Myometrial cell (primary cell): ENCODE measurements around the gene CCL15. TPM values are rescaled to one million over a fixed set of nuclear protein-coding genes. Genes with fewer than 3 reads are reported as not detected.

Source experiments
- total RNA-seq: library from RNA; depleted of rRNA; stranded (reverse); fragments of >200 nt; gene quantifications from 2 replicates; pipeline ENCODE4 v1.2.3, GENCODE V29; 2015

Gene CCL15
- total RNA-seq: not detected in 2 replicates

GRCh38 chr17:36001110-36001771 lies at the start of gene CCL15:
Gene CCL15, minus strand, starts transcription at chr17:36001553. Its CDS starts 61 bp downstream, at chr17:36001492.

GRCh38 chr17:36017799-36018198 lies 16.4 kb upstream of the CCL15 start, which contains the start of gene CCL23:
Gene CCL23, minus strand, starts transcription at chr17:36017972. Its CDS starts 75 bp downstream, at chr17:36017897.

GRCh38 chr17:35986643-35987042 lies 14.7 kb downstream of the CCL15 start, which contains the start of gene CCL14:
Gene CCL14, minus strand, starts transcription at chr17:35986729. Its CDS starts 80 bp downstream, at chr17:35986649.

GRCh38 chr17:35981246-35981645 lies 20.1 kb downstream of the CCL15 start, which contains the start of gene CCL16:
Gene CCL16, minus strand, starts transcription at chr17:35981497. Its CDS starts 77 bp downstream, at chr17:35981420.

Other genes starting within 250 kb of the CCL15 start
- not detected in 2 replicates for gene GAS2L2, start 248.3 kb downstream of the CCL15 start, total RNA-seq
- not detected in 2 replicates for gene C17orf50, start 240.7 kb downstream of the CCL15 start, total RNA-seq
- 6.6 and 9.2 TPM in 2 replicates for gene MMP28, start 205.9 kb downstream of the CCL15 start, total RNA-seq
- 24.3 and 25.4 TPM in 2 replicates for gene TAF15, start 192.1 kb downstream of the CCL15 start, total RNA-seq
- gene HEATR9, start 132.7 kb downstream of the CCL15 start, total RNA-seq: not detected in 2 replicates
- gene CCL5, start 121.2 kb downstream of the CCL15 start, total RNA-seq: not detected in 2 replicates
- gene RDM1, start 70.8 kb downstream of the CCL15 start, total RNA-seq: 0.53 and 0.58 TPM in 2 replicates
- gene LYZL6, start 57.8 kb downstream of the CCL15 start, total RNA-seq: not detected in 2 replicates
- gene CCL16, start 20.1 kb downstream of the CCL15 start, total RNA-seq: not detected in 2 replicates
- gene CCL14, start 14.8 kb downstream of the CCL15 start, total RNA-seq: not detected in 2 replicates
- gene CCL23, start 16.4 kb upstream of the CCL15 start, total RNA-seq: not detected in 2 replicates
- gene CCL18, start 62.7 kb upstream of the CCL15 start, total RNA-seq: not detected in 2 replicates
- not detected in 2 replicates for gene CCL3, start 88.6 kb upstream of the CCL15 start, total RNA-seq
- gene CCL4, start 102.3 kb upstream of the CCL15 start, total RNA-seq: not detected in 2 replicates
- not detected in 2 replicates for gene TBC1D3B, start 175.1 kb upstream of the CCL15 start, total RNA-seq
- not detected in 2 replicates for gene CCL3L1, start 195.2 kb upstream of the CCL15 start, total RNA-seq
- not detected in 2 replicates for gene CCL4L2, start 209.5 kb upstream of the CCL15 start, total RNA-seq